Neural progenitor cell (in vitro differentiated cells): ENCODE results near the gene RRH. TPM values are rescaled to one million over a fixed set of nuclear protein-coding genes. Genes with fewer than 3 reads are reported as not detected.

ENCODE experiments used
- DNase-seq: peaks from one replicate; pipeline ENCODE4 v3.0.0-alpha.2; 2016; ENCODE audit warnings: low spot score
- H2AFZ ChIP-seq: fragments of 200-600 bp; sonication (generic); replicated peaks from 2 replicates; pipeline ENCODE4 v1.6.1; 2016; ENCODE audit warnings: antibody characterized with exemption
- H3F3A ChIP-seq: fragments of 200-600 bp; sonication (generic); 2 replicates; pipeline ENCODE4 v1.6.1; 2016; ENCODE audit warnings: antibody characterized with exemption, low read depth
- H3K27ac ChIP-seq: fragments of 200-600 bp; sonication (generic); 2 replicates; pipeline ENCODE4 v1.5.1; 2016; ENCODE audit warnings: mild to moderate bottlenecking
- H3K27me3 ChIP-seq: fragments of 200-600 bp; sonication (generic); 2 replicates; pipeline ENCODE4 v1.6.1; 2016; ENCODE audit warnings: mild to moderate bottlenecking, moderate library complexity
- H3K36me3 ChIP-seq: fragments of 200-600 bp; sonication (generic); 2 replicates; pipeline ENCODE4 v1.5.1; 2016
- H3K4me1 ChIP-seq: fragments of 200-600 bp; sonication (generic); 2 replicates; pipeline ENCODE4 v1.6.1; 2016; ENCODE audit warnings: mixed run types
- H3K4me2 ChIP-seq: fragments of 200-600 bp; sonication (generic); 2 replicates; pipeline ENCODE4 v1.6.1; 2016
- H3K4me3 ChIP-seq: fragments of 200-600 bp; sonication (generic); 2 replicates; pipeline ENCODE4 v1.5.1; 2016
- H3K79me2 ChIP-seq: fragments of 200-600 bp; sonication (generic); 2 replicates; pipeline ENCODE4 v1.6.1; 2016; ENCODE audit warnings: low read depth
- H3K9ac ChIP-seq: fragments of 200-600 bp; sonication (generic); 2 replicates; pipeline ENCODE4 v1.6.1; 2016
- H3K9me3 ChIP-seq: fragments of 200-600 bp; sonication (generic); 2 replicates; pipeline ENCODE4 v1.5.1; 2016; ENCODE audit warnings: low read depth
- H4K20me1 ChIP-seq: fragments of 200-600 bp; sonication (generic); 2 replicates; pipeline ENCODE4 v1.6.1; 2016; ENCODE audit warnings: low read depth
- H3K27ac Mint-ChIP-seq: 3 replicates; pipeline ENCODE4 v1.8.0; 2021; ENCODE audit warnings: mixed read lengths
- H3K27me3 Mint-ChIP-seq: 2 replicates; pipeline ENCODE4 v1.8.0; 2022; ENCODE audit warnings: low read depth, mild to moderate bottlenecking, inconsistent platforms, moderate library complexity, mixed read lengths; ENCODE audit not compliant: insufficient read depth
- H3K36me3 Mint-ChIP-seq: 3 replicates; pipeline ENCODE4 v1.8.0; 2021; ENCODE audit warnings: mixed read lengths
- H3K4me1 Mint-ChIP-seq: 3 replicates; pipeline ENCODE4 v1.8.0; 2021; ENCODE audit warnings: mixed read lengths
- H3K4me3 Mint-ChIP-seq: 3 replicates; pipeline ENCODE4 v1.8.0; 2021; ENCODE audit warnings: mild to moderate bottlenecking, moderate library complexity, mixed read lengths
- H3K9me3 Mint-ChIP-seq: 3 replicates; pipeline ENCODE4 v1.8.0; 2020; ENCODE audit warnings: mixed read lengths
- CTCF ChIP-seq: fragments of 200-600 bp; sonication (generic); IDR thresholded peaks from 2 replicates; pipeline ENCODE4 v1.5.1; 2017; ENCODE audit warnings: antibody characterized with exemption, mild to moderate bottlenecking
- EZH2 ChIP-seq: fragments of 200-600 bp; sonication (generic); IDR thresholded peaks from 2 replicates; pipeline ENCODE4 v1.6.1; 2017; ENCODE audit warnings: antibody characterized with exemption, mild to moderate bottlenecking, moderate library complexity
- EZH2phosphoT487 ChIP-seq: fragments of 200-600 bp; sonication (generic); IDR thresholded peaks from 2 replicates; pipeline ENCODE4 v1.6.1; 2017; ENCODE audit warnings: antibody characterized with exemption
- total RNA-seq: library from RNA; depleted of rRNA; stranded (reverse); fragments of >200 nt; gene quantifications from 2 replicates; pipeline ENCODE4 v1.2.3, GENCODE V29; 2015; ENCODE audit warnings: low replicate concordance

RRH gene
- total RNA-seq, 1 donor from 2014 or later, result not detected

- DNase-seq, result no peak
- H3K9me3 Mint-ChIP-seq, result peaks cover 8% of the 10 kb centered on the region
- H3K27ac Mint-ChIP-seq, result no peak overlapping the region
- Histone ChIP-seq H2AFZ (no peak overlapping the region), H3K4me1 (no peaks in the 10 kb centered on the region), H3K9ac (no peak overlapping the region), H3K4me3 (no peak overlapping the region), H3F3A (no peaks in the 10 kb centered on the region), H3K27me3 (no peaks in the 10 kb centered on the region), H3K4me2 (no peak overlapping the region), H4K20me1 (no peaks in the 10 kb centered on the region), H3K27ac (no peak overlapping the region), H3K36me3 (no peaks in the 10 kb centered on the region), H3K79me2 (no peaks in the 10 kb centered on the region), H3K9me3 (no peaks in the 10 kb centered on the region)
- H3K27me3 Mint-ChIP-seq, result peaks cover 2% of the 10 kb centered on the region
- H3K4me3 Mint-ChIP-seq, result no peak overlapping the region
- H3K36me3 Mint-ChIP-seq, result no peaks in the 10 kb centered on the region
- H3K4me1 Mint-ChIP-seq, result no peaks in the 10 kb centered on the region
- TF ChIP-seq EZH2phosphoT487 (no peak), CTCF (no peak), EZH2 (no peak)
Observed at GRCh38 chr4:109878355-109878754, 50.6 kb downstream of the RRH start.

- no peak overlapping the region for H3K4me2 ChIP-seq
- H3K27ac Mint-ChIP-seq, result no peak overlapping the region
- H2AFZ ChIP-seq, result no peak overlapping the region
- H3K27me3 ChIP-seq, result no peaks in the 10 kb centered on the region
- no peaks in the 10 kb centered on the region for H3K36me3 Mint-ChIP-seq
- H3K9ac ChIP-seq, result no peak overlapping the region
- H3K27ac ChIP-seq, result no peak overlapping the region
- H4K20me1 ChIP-seq, result no peaks in the 10 kb centered on the region
- H3F3A ChIP-seq, result no peaks in the 10 kb centered on the region
- H3K4me3 Mint-ChIP-seq, result no peak overlapping the region
- DNase-seq, result no peak
- no peak overlapping the region for H3K4me3 ChIP-seq
- H3K36me3 ChIP-seq, result no peaks in the 10 kb centered on the region
- H3K9me3 ChIP-seq, result no peaks in the 10 kb centered on the region
- H3K79me2 ChIP-seq, result no peaks in the 10 kb centered on the region
- peaks cover 8% of the 10 kb centered on the region for H3K9me3 Mint-ChIP-seq
- no peak for TF ChIP-seq EZH2
- no peak for TF ChIP-seq EZH2phosphoT487
- no peak for TF ChIP-seq CTCF
- peaks cover 2% of the 10 kb centered on the region for H3K27me3 Mint-ChIP-seq
- H3K4me1 ChIP-seq, result no peaks in the 10 kb centered on the region
- no peaks in the 10 kb centered on the region for H3K4me1 Mint-ChIP-seq
Observed at GRCh38 chr4:109879081-109879480, 51.3 kb downstream of the RRH start.

- TF ChIP-seq EZH2phosphoT487, result no peak
- TF ChIP-seq CTCF, result no peak
- no peak for TF ChIP-seq EZH2
- no peak overlapping the region for H3K9ac ChIP-seq
- no peaks in the 10 kb centered on the region for H3K4me1 ChIP-seq
- H3K79me2 ChIP-seq, result no peaks in the 10 kb centered on the region
- no peak overlapping the region for H3K4me3 Mint-ChIP-seq
- no peak overlapping the region for H3K4me2 ChIP-seq
- H2AFZ ChIP-seq, result no peak overlapping the region
- no peaks in the 10 kb centered on the region for H3K27me3 ChIP-seq
- no peaks in the 10 kb centered on the region for H3F3A ChIP-seq
- H3K9me3 ChIP-seq, result no peaks in the 10 kb centered on the region
- H3K4me3 ChIP-seq, result no peak overlapping the region
- H3K27me3 Mint-ChIP-seq, result peaks cover 2% of the 10 kb centered on the region
- H3K4me1 Mint-ChIP-seq, result no peaks in the 10 kb centered on the region
- no peaks in the 10 kb centered on the region for H3K36me3 ChIP-seq
- peaks cover 8% of the 10 kb centered on the region for H3K9me3 Mint-ChIP-seq
- no peak overlapping the region for H3K27ac Mint-ChIP-seq
- DNase-seq, result no peak
- no peak overlapping the region for H3K27ac ChIP-seq
- no peaks in the 10 kb centered on the region for H4K20me1 ChIP-seq
- no peaks in the 10 kb centered on the region for H3K36me3 Mint-ChIP-seq
Observed at GRCh38 chr4:109879636-109880314, 52.0 kb downstream of the RRH start.
